ENCODE data around the gene KRTAP12-4. TPM values are rescaled to one million over a fixed set of nuclear protein-coding genes. Genes with fewer than 3 reads are reported as not detected.
"Not testable (repeated sequence)": the region's sequence is repeated elsewhere in the genome, so short reads cannot be mapped to it uniquely, and the experiment has no call there.

Gene KRTAP12-4
- total RNA-seq, 1 donor from 2014 or later: not detected

- DNase-seq (ENCODE audit: extremely low read depth, low read depth, low spot score): no peak
These were observed 33.2 kb upstream of the KRTAP12-4 start for GRCh38 chr21:44687671-44688070.

- no peak for DNase-seq (ENCODE audit: extremely low read depth, low read depth, low spot score)
These were observed 32.5 kb upstream of the KRTAP12-4 start for GRCh38 chr21:44686843-44687561.

DNA sequence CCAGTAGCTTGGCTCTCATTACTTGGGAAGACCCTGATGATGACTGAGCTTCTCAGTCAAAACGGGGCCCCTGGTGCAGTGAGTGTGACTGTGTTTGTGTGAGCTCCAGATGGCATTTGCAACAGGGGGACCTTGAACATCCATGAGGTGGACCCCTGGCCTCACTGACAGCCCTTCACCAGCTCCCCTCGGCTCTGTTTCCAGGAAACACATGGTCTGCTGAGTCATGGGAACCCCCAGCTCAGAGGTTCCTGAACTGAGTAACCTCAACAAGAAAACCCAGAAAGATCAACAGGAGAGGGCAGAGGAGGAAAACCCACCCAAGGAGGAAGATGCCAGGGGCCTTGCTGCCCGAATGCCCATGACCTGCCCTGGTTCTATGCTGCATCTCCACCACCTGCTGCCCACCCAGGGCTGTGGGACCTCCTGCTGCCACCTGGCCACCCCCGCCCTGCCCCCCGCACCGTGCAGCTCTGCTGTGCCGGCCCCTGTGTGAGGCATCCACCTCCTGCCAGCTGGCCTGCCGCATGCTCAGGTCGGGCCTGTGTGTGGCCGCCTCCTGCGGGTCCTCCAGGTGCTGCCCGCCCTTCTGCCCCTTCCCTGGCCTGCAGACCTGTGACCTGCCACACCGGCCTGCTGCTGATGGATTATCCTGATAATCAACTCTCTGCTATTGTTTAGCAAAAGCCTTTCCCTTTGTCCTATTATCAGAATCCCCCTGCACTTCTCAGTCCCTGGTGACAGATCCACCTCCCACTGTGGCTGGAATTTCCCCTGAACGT lies 31.7 kb upstream of the KRTAP12-4 start:
- no peak for DNase-seq (ENCODE audit: extremely low read depth, low read depth, low spot score)

DNA sequence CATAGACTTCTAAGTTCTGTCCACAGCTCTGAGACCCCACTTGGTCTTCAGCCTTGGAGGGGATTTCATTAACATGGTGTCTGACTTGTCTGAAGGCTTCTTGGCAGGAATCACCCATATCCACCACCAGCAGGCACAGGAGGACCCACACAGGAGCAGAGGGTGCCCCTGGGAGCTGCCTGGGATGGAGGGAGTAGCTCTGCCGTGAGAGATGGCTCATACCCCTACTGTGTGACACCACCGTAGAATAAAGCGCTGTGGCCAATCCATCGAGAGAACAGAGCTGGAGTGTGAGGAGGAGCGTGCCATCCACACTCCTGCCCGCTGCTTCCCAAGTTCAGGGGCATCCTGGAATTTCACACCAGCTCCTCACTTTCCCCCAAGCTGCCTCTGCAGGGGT lies 30.6 kb upstream of the KRTAP12-4 start:
- not testable (repeated sequence) for DNase-seq (ENCODE audit: extremely low read depth, low read depth, low spot score)

- DNase-seq (ENCODE audit: extremely low read depth, low read depth, low spot score): no peak
These were observed 30.0 kb upstream of the KRTAP12-4 start for GRCh38 chr21:44684483-44684882.

DNA sequence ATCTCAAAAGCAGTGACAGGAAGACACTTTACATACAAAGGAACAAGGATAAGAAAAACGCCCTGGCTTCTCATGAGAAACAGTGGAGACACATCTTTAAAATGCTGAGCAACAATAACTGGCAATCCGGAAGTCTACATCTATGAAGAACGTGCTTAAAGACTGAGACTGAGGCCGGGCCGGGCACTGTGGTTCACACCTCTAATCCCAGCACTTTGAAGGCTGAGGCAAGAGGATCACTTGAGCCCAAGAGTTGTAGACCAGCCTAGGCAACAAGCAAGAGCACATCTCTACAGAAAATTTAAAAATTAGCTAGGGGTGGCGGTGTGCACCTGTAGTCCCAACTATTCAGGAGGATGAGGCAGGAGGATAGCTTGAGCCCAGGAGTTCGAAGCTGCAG lies 29.6 kb upstream of the KRTAP12-4 start:
- DNase-seq (ENCODE audit: extremely low read depth, low read depth, low spot score): no peak

DNA sequence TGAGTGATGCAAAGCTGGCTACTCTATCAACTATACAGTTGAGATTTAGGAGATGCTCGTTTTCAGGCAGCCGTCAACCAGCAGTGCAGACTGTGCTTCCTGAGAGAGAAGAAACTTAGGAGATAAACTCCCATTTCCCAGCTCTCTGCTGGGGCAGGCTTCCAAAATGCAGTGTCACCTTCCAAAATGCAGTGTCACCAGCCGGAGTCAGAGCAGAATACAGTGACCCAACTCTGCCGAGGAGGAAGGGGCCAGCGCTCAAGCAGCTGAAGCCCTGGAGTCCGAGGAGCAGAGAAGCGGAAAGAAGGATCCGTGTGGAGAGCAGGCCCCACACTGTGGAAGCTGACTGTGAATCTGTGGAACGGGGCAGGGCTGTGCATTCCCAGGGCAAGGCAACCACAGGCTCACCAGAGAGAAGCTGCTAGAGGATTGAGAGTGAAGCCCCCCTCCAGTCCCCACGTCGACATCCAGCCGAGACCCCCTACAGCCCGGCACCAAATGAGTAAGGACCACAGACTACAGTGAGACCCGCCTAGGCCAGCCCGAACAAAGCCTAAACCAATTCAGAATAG lies 28.2 kb upstream of the KRTAP12-4 start:
- DNase-seq (ENCODE audit: extremely low read depth, low read depth, low spot score): no peak

- no peak for DNase-seq (ENCODE audit: extremely low read depth, low read depth, low spot score)
These were observed 27.6 kb upstream of the KRTAP12-4 start, which contains the start of gene KRTAP12-1 for GRCh38 chr21:44681861-44682579. Gene KRTAP12-1 (minus strand): TSS chr21:44682163. CDS start chr21:44682123, 40 bp downstream.

DNA sequence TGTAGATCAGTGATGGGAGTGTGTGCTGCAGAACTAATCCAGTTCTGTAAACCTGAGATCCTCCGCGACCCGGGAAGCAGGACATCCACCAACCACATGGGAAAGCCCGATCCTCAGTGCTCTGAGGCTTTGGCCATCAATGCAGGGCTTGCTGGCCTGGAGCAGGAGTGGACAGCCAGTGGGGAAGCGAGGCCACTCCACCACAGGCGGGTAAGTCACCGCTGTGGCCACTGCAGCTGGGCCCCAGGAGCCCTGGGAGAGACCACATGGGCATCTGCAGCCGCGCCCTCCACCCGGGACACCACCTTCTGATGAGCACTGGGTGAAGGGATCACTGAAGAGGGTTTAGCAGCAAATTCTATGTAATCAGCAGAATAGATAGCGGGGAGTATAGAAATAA lies 26.7 kb upstream of the KRTAP12-4 start:
- no peak for DNase-seq (ENCODE audit: extremely low read depth, low read depth, low spot score)

DNA sequence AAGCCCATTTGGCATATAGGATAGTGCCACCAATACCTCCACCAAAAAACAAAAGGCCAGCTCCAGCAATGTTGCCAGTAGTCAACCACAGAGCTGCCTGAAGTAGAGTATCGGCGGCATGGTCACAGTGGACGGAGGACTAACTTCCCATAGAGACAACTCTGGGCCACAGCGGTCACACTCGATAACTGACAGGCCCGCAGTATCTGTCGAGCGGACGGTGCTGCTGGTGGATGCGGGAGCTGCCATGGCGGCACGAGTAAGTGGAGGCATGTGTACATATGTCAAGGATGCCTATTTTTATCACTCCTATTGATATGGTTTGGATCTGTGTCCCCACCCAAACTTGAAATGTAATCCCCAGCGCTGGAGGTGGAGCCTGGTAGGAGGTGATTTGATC lies 23.4 kb upstream of the KRTAP12-4 start:
- no peak for DNase-seq (ENCODE audit: extremely low read depth, low read depth, low spot score)

DNA sequence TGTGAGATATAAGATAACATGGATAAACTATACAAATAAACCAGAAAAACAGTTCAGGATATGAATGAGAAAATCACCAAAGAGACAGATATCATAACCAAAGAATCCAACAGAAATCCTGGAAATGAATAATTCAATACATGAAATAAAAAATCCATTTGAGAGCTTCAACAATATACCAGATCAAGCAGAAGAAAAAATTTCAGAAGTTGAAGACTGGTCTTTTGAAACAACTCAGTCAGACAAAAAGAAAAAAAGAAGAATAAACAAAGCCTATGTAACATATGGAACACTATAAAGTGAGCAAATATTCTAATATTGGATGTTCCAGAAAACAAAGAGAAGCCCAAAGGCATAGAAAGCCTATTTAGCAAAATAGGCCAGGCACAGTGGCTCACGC lies 17.5 kb upstream of the KRTAP12-4 start:
- no peak for DNase-seq (ENCODE audit: extremely low read depth, low read depth, low spot score)

DNA sequence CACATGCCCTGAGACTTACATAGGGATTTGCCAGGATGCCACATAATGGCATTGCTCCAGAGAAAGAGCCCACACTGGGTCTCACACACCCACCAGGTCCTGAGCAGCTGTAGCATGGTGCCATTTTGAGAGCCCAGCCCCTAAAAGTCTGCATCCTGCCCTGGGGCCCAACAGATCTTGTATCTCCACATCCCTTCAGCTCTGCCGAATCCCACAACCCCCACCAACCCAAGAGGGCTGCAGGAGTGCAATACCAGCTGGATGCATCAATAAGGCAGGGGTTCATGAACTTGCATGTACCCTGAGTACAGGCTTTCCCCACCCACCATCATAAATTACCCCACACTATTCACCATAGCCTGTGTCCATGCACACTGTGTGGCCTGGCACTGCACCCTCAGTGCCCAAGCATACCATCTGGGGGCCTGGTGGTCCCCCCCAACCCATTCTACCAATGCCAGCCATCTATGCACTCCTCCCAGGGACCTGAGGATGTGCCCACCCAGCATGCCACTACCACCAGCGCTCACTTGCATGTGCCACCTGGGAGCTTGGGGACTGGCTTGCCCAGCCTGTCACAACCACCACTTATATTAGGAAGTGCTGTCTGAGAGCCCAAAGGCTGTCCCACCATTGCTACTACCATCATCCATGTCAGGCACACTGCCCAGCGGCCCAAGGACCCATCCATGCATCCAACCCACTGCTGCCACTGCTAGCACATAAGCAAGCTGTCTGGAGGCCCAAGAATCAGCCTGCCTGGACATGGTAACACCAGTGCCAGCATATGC lies 16.4 kb upstream of the KRTAP12-4 start:
- no peak for DNase-seq (ENCODE audit: extremely low read depth, low read depth, low spot score)

- no peak for DNase-seq (ENCODE audit: extremely low read depth, low read depth, low spot score)
These were observed 13.2 kb upstream of the KRTAP12-4 start for GRCh38 chr21:44667612-44668011.

DNA sequence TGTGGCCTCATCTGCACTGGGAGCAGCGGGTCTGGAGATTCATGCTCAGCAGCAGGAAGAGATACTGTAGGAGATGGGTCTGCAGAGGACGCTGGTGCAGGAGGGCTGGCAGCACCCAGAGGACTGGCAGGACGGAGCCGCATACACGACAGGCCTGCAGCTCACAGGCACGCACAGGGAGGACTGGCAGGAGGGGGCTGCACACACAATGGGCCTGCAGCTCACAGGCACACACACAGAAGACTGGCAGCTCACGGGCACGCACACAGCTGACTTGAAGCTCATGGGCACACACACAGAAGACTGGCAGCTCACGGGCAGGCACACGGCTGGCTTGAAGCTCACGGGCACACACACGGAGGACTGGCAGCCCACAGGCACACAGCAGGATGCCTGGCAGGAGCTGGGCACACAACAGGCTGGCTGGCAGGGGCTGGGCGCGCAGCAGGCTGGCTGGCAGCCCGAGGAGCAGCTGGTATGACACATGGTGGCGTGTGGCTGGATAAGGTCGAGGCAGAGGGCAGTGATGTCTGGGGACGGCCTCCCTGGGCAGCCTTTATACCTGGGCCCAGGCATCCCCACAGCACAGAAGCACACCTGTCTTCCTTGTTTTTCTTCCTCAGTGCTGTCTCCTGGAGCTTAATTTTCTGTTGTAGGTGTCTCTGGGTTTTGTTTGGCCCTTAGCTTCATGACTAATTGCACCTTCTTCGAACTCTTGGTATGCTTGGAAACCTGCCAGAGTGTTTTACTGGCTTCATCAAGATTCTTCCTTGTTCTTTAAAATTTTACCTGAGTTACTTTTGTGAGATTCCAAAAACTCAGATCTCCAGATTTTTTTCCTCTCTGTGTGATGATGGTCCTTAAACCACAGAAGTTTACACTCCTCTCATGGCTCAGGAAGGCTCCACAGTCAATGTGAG lies 12.2 kb upstream of the KRTAP12-4 start, which contains the start of gene KRTAP12-2:
TSS of gene KRTAP12-2 (minus strand) at position 527 of the 920 bp plus-strand sequence. CDS start at position 486, 41 bp downstream.
- no peak for DNase-seq (ENCODE audit: extremely low read depth, low read depth, low spot score)

DNA sequence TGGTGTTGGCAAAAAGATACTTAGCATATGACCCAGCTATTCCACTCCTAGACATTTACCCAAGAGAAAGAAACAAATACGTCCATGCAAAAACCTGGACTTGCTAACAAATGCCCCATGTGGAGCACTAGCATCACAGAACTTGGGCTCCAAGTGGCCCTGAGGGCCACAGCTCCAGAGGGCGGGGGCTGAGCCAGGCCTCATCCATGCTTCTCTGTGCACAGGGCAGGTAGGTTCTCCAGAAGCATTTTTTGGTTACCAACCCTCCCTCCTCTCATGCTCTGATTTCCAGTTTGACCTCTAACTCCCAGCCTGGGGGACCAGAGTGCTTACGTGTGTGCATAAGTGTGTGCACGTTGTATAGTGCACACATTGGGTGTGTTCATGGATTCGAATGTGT lies 10.2 kb upstream of the KRTAP12-4 start:
- DNase-seq (ENCODE audit: extremely low read depth, low read depth, low spot score): no peak

- DNase-seq (ENCODE audit: extremely low read depth, low read depth, low spot score): not testable (repeated sequence)
These were observed 7.1 kb upstream of the KRTAP12-4 start for GRCh38 chr21:44661567-44661966.

- no peak for DNase-seq (ENCODE audit: extremely low read depth, low read depth, low spot score)
These were observed 4.6 kb upstream of the KRTAP12-4 start for GRCh38 chr21:44658913-44659595.

DNA sequence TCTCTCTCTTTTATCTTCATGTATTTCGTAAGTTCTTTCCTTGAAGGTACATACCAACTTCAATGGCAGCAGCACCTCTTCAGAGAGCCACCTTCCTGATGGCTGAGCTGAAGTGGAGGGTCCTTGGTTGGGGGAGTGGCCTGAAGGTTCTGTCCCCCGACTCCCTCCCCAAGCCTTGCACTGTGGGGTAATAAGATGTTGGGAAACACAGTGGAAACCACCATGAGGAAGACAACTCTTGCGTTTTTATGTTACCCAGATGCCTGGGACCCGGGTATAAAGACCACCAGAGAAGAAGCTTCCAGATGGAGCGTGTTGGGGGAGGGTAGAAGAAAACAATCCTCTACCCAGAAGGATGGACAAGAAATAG lies 4.1 kb upstream of the KRTAP12-4 start:
- DNase-seq (ENCODE audit: extremely low read depth, low read depth, low spot score): no peak

Measured in glomerular endothelial cell (primary cell).